ENCODE results near the gene STPG3. TPM values are rescaled to one million over a fixed set of nuclear protein-coding genes. Genes with fewer than 3 reads are reported as not detected.

STPG3 gene
- total and polyA plus RNA-seq, 2 of the 8 experiments (the other 6 are each of a cell fraction or from before 2014, with no cell fraction given) = not detected

GRCh38 chr9:137224830-137225694 is 26.0 kb upstream of the STPG3 start, which contains the start of gene CYSRT1:
TSS of gene CYSRT1 (plus strand) at chr9:137225174. CDS start at chr9:137225622, 448 bp downstream.
- no peak within 1 kb of the TSS for H2BK120ac ChIP-seq (replicated peaks; ENCODE audit: low read depth, low read length)
- no peak within 1 kb of the TSS for H3K14ac ChIP-seq (ENCODE audit: insufficient read length)
- no peak within 1 kb of the TSS for H3K27ac ChIP-seq (ENCODE audit: low read depth, low read length)
- H4K5ac ChIP-seq (ENCODE audit: insufficient read length, low read depth, low read length) = no peak within 1 kb of the TSS
- H2BK15ac ChIP-seq (ENCODE audit: low read length) = peak within 1 kb of the TSS; percentile 81; the same call in 1 of the 2 replicates
- 76% methylated on average over 19 of the region's 23 CpGs; no CpG with 5 or more reads in 1 of the 2 experiments for WGBS, 2 experiments (ENCODE audit: extremely low coverage in 1 of 2, insufficient coverage in 1 of 2, insufficient read length in 1 of 2, insufficient replicate concordance in 2 of 2, low coverage in 1 of 2, low lambda C conversion rate in 2 of 2, missing lambda C conversion rate in 1 of 2)
- ChIA-PET POLR2A (ENCODE audit: partially characterized antibody) (interaction anchor here (1.2 to 69.9 kb wide), 5 partner anchors 18 to 112 kb away, joined by 3 to 1462 read pairs (median 19); partner anchors contain the start of genes ANAPC2, NDOR1, NELFB and SSNA1), CTCF (ENCODE audit: partially characterized antibody) (interaction anchor here (0.7 to 20.2 kb wide), 13 partner anchors 12 to 437 kb away, joined by 3 to 204 read pairs (median 5); partner anchors contain the start of genes ANAPC2, SSNA1 and TUBB4B)
- no peak within 1 kb of the TSS; the same call in 1 of the 2 replicates for H2AFZ ChIP-seq (ENCODE audit: low read length)
- no peak within 1 kb of the TSS; the same call in 1 of the 2 replicates for H2AK5ac ChIP-seq (ENCODE audit: low read depth, low read length)
- H3K18ac ChIP-seq (ENCODE audit: extremely low read depth, low read length) = no peak within 1 kb of the TSS
- DNase-seq (ENCODE audit: low read depth in 1 of 2, low spot score in 2 of 2) (peak in 1 of 2 experiments; percentile 52), FAIRE-seq (no peak)
- H4K91ac ChIP-seq (replicated peaks; ENCODE audit: insufficient read length, low read length) = peak within 1 kb of the TSS; percentile 91
- H3K27me3 ChIP-seq (replicated peaks in 1 of 4; ENCODE audit: control insufficient read depth in 3 of 4, extremely low read depth in 1 of 4, insufficient read depth in 3 of 4, low read length in 3 of 4) = no peaks in the 10 kb centered on the region; a peak in 2 of 7 replicates
- peak within 1 kb of the TSS; percentile 70 to 77 for H3K4me2 ChIP-seq (ENCODE audit: insufficient read depth in 1 of 2, low read depth in 2 of 2, low read length in 2 of 2)
- H2BK20ac ChIP-seq (ENCODE audit: low read length) = no peak within 1 kb of the TSS
- TF ChIP-seq TAF1 (IDR thresholded peaks at IDR 0.05; ENCODE audit: low read depth, low read length) = 0 out of 2 replicates have a peak, but pooled peaks have one; percentile 18
- no peak for TF ChIP-seq CTBP2 (IDR thresholded peaks at IDR 0.05; ENCODE audit: borderline replicate concordance, insufficient read depth, insufficient read length, low read length)
- H3K79me2 ChIP-seq (ENCODE audit: control insufficient read depth in 1 of 2, insufficient read depth in 2 of 2, low read length in 2 of 2) = no peaks in the 10 kb centered on the region
- H3K9me3 ChIP-seq (ENCODE audit: insufficient read depth in 2 of 2, low read depth in 1 of 2, low read length in 1 of 2) = no peaks in the 10 kb centered on the region
- H3K9ac ChIP-seq (replicated peaks in 1 of 4; ENCODE audit: extremely low read depth in 1 of 4, low read depth in 3 of 4, low read length in 3 of 4) = no peak within 1 kb of the TSS; a peak in 3 of 7 replicates
- H3K36me3 ChIP-seq (ENCODE audit: control insufficient read depth in 2 of 4, insufficient read depth in 4 of 4, low read length in 3 of 4) = no peaks in the 10 kb centered on the region
- peak within 1 kb of the TSS; percentile 90; the same call in 1 of the 2 replicates for H2BK5ac ChIP-seq (ENCODE audit: low read depth, low read length)
- H3K4me3 ChIP-seq (ENCODE audit: extremely low read depth in 1 of 4, insufficient read depth in 2 of 4, low read depth in 3 of 4, low read length in 4 of 4) = peak within 1 kb of the TSS; percentile 67 to 92 (median 79)
- peaks cover 0 to 24% (median 10%) of the 10 kb centered on the region in 4 experiments; a peak in 5 of 7 replicates for H3K4me1 ChIP-seq (replicated peaks in 1 of 4; ENCODE audit: control insufficient read depth in 3 of 4, insufficient read depth in 4 of 4, low read length in 3 of 4)
- H3K79me1 ChIP-seq (ENCODE audit: low read depth, low read length) = no peaks in the 10 kb centered on the region
- peak within 1 kb of the TSS; percentile 80; the same call in 1 of the 2 replicates for H2BK12ac ChIP-seq (ENCODE audit: low read depth, low read length)
- H4K8ac ChIP-seq (ENCODE audit: extremely low read depth, insufficient read depth, low read length) = peak within 1 kb of the TSS; percentile 82
- H3K23ac ChIP-seq (ENCODE audit: insufficient read length) = no peak within 1 kb of the TSS
- peaks cover 18% of the 10 kb centered on the region; the same call in 1 of the 2 replicates for H3K23me2 ChIP-seq (ENCODE audit: low read depth, low read length)
- H3K56ac ChIP-seq (replicated peaks; ENCODE audit: insufficient read length, low read depth, low read length) = no peak within 1 kb of the TSS
- peaks cover 0 to 1% of the 10 kb centered on the region in 2 experiments for H4K20me1 ChIP-seq (replicated peaks in 1 of 2; ENCODE audit: control insufficient read depth in 1 of 2, insufficient read depth in 2 of 2, low read length in 2 of 2)
- H3K4ac ChIP-seq (replicated peaks; ENCODE audit: insufficient read length, low read depth, low read length) = peak within 1 kb of the TSS; percentile 53

All from H1 (cell line).